Ishikawa (cell line): ENCODE results near the gene TYW5.

Experiments
- NFIC ChIP-seq: IDR thresholded peaks from 2 replicates; pipeline ENCODE4 v1.6.1; 2012
- RAD21 ChIP-seq: IDR thresholded peaks from 2 replicates; pipeline ENCODE4 v1.6.1; 2012; ENCODE audit warnings: low read depth
- TAF1 ChIP-seq: IDR thresholded peaks from 2 replicates; pipeline ENCODE4 v1.6.1; 2012; ENCODE audit warnings: low read depth, mild to moderate bottlenecking

- no peak for TF ChIP-seq TAF1
- no peak for TF ChIP-seq NFIC
- TF ChIP-seq RAD21: no peak
Observed at GRCh38 chr2:199946836-199947235, 8.5 kb downstream of the TYW5 start.
